Liver (tissue), 3 donors: ENCODE measurements around the gene MYF5.

Experiments used
- CTCF ChIP-seq: fragments of 150-350 bp; IDR thresholded peaks from 2 replicates; pipeline ENCODE4 v1.5.1; 2017; ENCODE audit warnings: improper control_type of control experiment, low read depth, low read length; ENCODE audit not compliant: missing input control
- EGR1 ChIP-seq, 2 donors: IDR thresholded peaks; 2 replicates each; pipeline ENCODE4 v1.6.1; 2016 to 2018; ENCODE audit warnings: antibody characterized with exemption in 2 of 2, low read depth in 2 of 2
- GABPA ChIP-seq, 2 donors: IDR thresholded peaks in 1 of 2; conservative IDR thresholded peaks in 1 of 2; 2 replicates each; pipeline ENCODE4 v1.6.1; 2016; ENCODE audit warnings: antibody characterized with exemption in 2 of 2, mild to moderate bottlenecking in 1 of 2, moderate library complexity in 1 of 2
- HNF4A ChIP-seq, 2 donors: conservative IDR thresholded peaks; 2 replicates each; pipeline ENCODE4 v1.6.1; 2016; ENCODE audit warnings: antibody characterized with exemption in 2 of 2, mild to moderate bottlenecking in 2 of 2
- MAX ChIP-seq: IDR thresholded peaks from 2 replicates; pipeline ENCODE4 v1.6.1; 2016; ENCODE audit warnings: antibody characterized with exemption
- RAD21 ChIP-seq, 2 donors: IDR thresholded peaks; 2 replicates each; pipeline ENCODE4 v1.6.1; 2016; ENCODE audit warnings: antibody characterized with exemption in 2 of 2, mild to moderate bottlenecking in 2 of 2
- REST ChIP-seq: IDR thresholded peaks from 2 replicates; pipeline ENCODE4 v1.6.1; 2016; ENCODE audit warnings: antibody characterized with exemption, mild to moderate bottlenecking
- SP1 ChIP-seq: IDR thresholded peaks from 2 replicates; pipeline ENCODE4 v1.6.1; 2018; ENCODE audit warnings: antibody characterized with exemption, mild to moderate bottlenecking
- TAF1 ChIP-seq: conservative IDR thresholded peaks from 2 replicates; pipeline ENCODE4 v1.6.1; 2016; ENCODE audit warnings: antibody characterized with exemption, mild to moderate bottlenecking
- YY1 ChIP-seq: IDR thresholded peaks from 2 replicates; pipeline ENCODE4 v1.6.1; 2016; ENCODE audit warnings: antibody characterized with exemption, mild to moderate bottlenecking
- donor health status: healthy.
- donor health status: healthy.

GRCh38 chr12:80700327-80700726, 16.4 kb upstream of the MYF5 start:
- TF ChIP-seq CTCF: no peak
- peak in 1 of 2 donors; percentile 14 for TF ChIP-seq RAD21 (IDR thresholded peaks at IDR 0.05)
- TF ChIP-seq EGR1 (IDR thresholded peaks at IDR 0.05; ENCODE audit: low read depth in 2 of 2): peak in 1 of 2 donors; percentile 75
- TF ChIP-seq SP1: peak; percentile 25
- no peak for TF ChIP-seq TAF1
- peak; percentile 39 for TF ChIP-seq MAX
- no peak for TF ChIP-seq REST
- no peak for TF ChIP-seq GABPA (IDR thresholded peaks at IDR 0.05 in 1 of 2, conservative IDR thresholded peaks at IDR 0.05 in 1 of 2)
- TF ChIP-seq YY1: no peak
- TF ChIP-seq HNF4A (conservative IDR thresholded peaks at IDR 0.05): peak; percentile 51 to 68
